Esophagus squamous epithelium (tissue), 4 donors: ENCODE data around the gene SLC18A3.

Experiments
- POLR2A ChIP-seq, 4 donors: fragments of 450-650 bp; IDR thresholded peaks; one replicate each; pipeline ENCODE4 v1.6.1; 2017; ENCODE audit warnings: antibody characterized with exemption in 4 of 4, mild to moderate bottlenecking in 4 of 4, moderate library complexity in 3 of 4
- TF ChIP-seq, protein P1 (sequence below), 6 experiments: fragments of 450-650 bp in 4 of 6; fragments of 200-600 bp in 2 of 6; sonication (generic) in 2 of 6; IDR thresholded peaks; one replicate each; pipeline ENCODE4 v1.5.1; 2016 to 2019; ENCODE audit warnings: antibody characterized with exemption in 6 of 6, mild to moderate bottlenecking in 4 of 6, moderate library complexity in 4 of 6

DNA sequence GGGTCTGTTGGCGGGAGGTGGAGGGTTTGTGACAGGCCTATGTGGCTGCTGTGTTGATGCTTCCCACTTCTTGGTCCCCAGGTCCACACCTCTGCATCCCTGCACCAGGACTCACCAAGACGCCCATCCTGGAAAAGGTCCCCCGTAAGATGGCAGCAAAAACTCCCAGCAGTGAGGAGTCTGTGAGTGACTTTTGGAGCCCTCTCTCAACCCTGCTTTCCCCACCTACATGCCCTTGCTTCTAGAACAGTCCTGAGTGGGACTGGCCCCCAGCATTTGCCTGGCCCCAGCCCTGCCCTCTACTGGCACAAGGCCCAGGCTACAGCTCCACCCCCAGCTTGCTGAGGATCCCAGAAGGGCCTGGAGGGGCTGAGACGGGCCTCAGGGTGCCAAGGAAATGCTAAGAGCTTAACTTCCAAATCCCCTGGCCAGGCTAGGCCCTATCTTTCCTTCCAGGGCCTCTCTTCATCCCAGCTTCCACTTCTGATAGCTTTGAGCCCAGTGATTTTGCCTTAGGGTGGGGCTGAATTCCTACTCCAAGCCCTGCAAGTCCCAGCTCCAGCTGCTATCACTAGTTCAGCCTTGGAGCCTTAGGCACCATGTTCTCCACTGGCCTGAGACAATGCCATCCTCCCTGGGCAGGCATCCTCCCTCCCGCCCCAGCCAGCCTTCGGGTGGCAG is 6.5 kb downstream of the SLC18A3 start:
- TF ChIP-seq, protein P1, sequence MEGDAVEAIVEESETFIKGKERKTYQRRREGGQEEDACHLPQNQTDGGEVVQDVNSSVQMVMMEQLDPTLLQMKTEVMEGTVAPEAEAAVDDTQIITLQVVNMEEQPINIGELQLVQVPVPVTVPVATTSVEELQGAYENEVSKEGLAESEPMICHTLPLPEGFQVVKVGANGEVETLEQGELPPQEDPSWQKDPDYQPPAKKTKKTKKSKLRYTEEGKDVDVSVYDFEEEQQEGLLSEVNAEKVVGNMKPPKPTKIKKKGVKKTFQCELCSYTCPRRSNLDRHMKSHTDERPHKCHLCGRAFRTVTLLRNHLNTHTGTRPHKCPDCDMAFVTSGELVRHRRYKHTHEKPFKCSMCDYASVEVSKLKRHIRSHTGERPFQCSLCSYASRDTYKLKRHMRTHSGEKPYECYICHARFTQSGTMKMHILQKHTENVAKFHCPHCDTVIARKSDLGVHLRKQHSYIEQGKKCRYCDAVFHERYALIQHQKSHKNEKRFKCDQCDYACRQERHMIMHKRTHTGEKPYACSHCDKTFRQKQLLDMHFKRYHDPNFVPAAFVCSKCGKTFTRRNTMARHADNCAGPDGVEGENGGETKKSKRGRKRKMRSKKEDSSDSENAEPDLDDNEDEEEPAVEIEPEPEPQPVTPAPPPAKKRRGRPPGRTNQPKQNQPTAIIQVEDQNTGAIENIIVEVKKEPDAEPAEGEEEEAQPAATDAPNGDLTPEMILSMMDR (IDR thresholded peaks at IDR 0.05): no peak
- no peak for TF ChIP-seq POLR2A (IDR thresholded peaks at IDR 0.05)
